Mammary epithelial cell (primary cell): ENCODE data around the gene EIF1AY.

Experiments
- EZH2 ChIP-seq: IDR thresholded peaks from 2 replicates; pipeline ENCODE4 v1.6.1; 2012; ENCODE audit warnings: low read length, inconsistent platforms, borderline replicate concordance
- TF ChIP-seq, protein P1 (sequence below), 2 donors: IDR thresholded peaks in 1 of 2; conservative IDR thresholded peaks in 1 of 2; 2 replicates each; pipeline ENCODE4 v1.5.1; 2011 to 2012; ENCODE audit warnings: inconsistent platforms in 2 of 2, low read length in 2 of 2, mild to moderate bottlenecking in 2 of 2, control low read depth in 1 of 2, low read depth in 1 of 2; ENCODE audit not compliant: insufficient read depth in 1 of 2; ENCODE audit errors: extremely low read depth in 1 of 2

DNA sequence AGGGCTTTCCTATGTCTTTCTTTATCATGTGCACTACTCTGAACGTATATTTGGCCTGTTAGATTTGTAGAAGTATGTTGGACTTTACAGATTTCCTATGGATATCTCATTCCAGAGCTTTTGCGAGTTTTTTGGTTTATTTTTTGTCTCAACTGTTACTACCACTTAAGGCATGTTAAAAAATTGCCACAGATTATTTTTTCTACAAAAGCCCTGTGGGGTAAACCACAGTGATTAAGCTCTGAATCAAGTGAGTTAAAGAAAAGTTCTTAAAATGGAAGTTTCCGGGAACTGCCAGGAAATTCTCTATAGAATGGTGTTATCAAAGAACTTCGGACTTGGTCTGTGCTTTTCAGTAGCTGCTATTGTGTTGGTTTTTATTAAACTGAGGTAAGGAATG is 10.6 kb downstream of the EIF1AY start:
- TF ChIP-seq, protein P1, sequence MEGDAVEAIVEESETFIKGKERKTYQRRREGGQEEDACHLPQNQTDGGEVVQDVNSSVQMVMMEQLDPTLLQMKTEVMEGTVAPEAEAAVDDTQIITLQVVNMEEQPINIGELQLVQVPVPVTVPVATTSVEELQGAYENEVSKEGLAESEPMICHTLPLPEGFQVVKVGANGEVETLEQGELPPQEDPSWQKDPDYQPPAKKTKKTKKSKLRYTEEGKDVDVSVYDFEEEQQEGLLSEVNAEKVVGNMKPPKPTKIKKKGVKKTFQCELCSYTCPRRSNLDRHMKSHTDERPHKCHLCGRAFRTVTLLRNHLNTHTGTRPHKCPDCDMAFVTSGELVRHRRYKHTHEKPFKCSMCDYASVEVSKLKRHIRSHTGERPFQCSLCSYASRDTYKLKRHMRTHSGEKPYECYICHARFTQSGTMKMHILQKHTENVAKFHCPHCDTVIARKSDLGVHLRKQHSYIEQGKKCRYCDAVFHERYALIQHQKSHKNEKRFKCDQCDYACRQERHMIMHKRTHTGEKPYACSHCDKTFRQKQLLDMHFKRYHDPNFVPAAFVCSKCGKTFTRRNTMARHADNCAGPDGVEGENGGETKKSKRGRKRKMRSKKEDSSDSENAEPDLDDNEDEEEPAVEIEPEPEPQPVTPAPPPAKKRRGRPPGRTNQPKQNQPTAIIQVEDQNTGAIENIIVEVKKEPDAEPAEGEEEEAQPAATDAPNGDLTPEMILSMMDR (conservative IDR thresholded peaks at IDR 0.05 in 1 of 2, IDR thresholded peaks at IDR 0.05 in 1 of 2; ENCODE audit: extremely low read depth in 1 of 2, insufficient read depth in 1 of 2, low read depth in 1 of 2, low read length in 2 of 2) = no peak
- no peak for TF ChIP-seq EZH2
